Measurements from ENCODE around the gene CSNK2A1.

GRCh38 chr20:591941-592340 lies 48.4 kb upstream of the CSNK2A1 start:
- TF ChIP-seq CTCF (IDR thresholded peaks at IDR 0.05; ENCODE audit: extremely low read depth in 1 of 2, insufficient read depth in 1 of 2, low read depth in 1 of 2, low read length in 2 of 2) (no peak), MAX (IDR thresholded peaks at IDR 0.05; ENCODE audit: insufficient read depth, insufficient read length) (no peak), POLR2AphosphoS5 (IDR thresholded peaks at IDR 0.05; ENCODE audit: insufficient read depth, low read depth, low read length) (no peak), FOS (IDR thresholded peaks at IDR 0.05; ENCODE audit: borderline replicate concordance, insufficient read depth, low read length) (no peak), EZH2 (IDR thresholded peaks at IDR 0.05; ENCODE audit: borderline replicate concordance, low read depth, low read length, severe bottlenecking) (no peak), POLR2A (IDR thresholded peaks at IDR 0.05; ENCODE audit: low read depth, low read length) (no peak)

Measured in endothelial cell of umbilical vein (primary cell).